Lower leg skin (tissue), 4 donors: Measurements from ENCODE around the gene GPRC5C. TPM values are rescaled to one million over a fixed set of nuclear protein-coding genes. Genes with fewer than 3 reads are reported as not detected.
A peak's percentile ranks its signal among the peaks of the same experiment; 100 is the strongest.

Source experiments
- DNase-seq, 2 donors: peaks; one replicate each; pipeline ENCODE4 v3.0.0-alpha.2; 2019; ENCODE audit warnings: low spot score in 2 of 2
- H3K4me3 ChIP-seq: fragments of 200-600 bp; sonication (generic); 2 replicates; pipeline ENCODE4 v1.5.1; 2017; ENCODE audit warnings: mild to moderate bottlenecking, low read depth; ENCODE audit not compliant: poor library complexity, severe bottlenecking
- CTCF ChIP-seq, 3 donors: fragments of 450-650 bp; IDR thresholded peaks; one replicate each; pipeline ENCODE4 v1.5.1; 2016; ENCODE audit warnings: antibody characterized with exemption in 3 of 3, mild to moderate bottlenecking in 3 of 3, moderate library complexity in 2 of 3
- POLR2A ChIP-seq, 2 donors: fragments of 450-650 bp; IDR thresholded peaks; one replicate each; pipeline ENCODE4 v1.6.1; 2016 to 2017; ENCODE audit warnings: antibody characterized with exemption in 2 of 2, mild to moderate bottlenecking in 1 of 2, moderate library complexity in 1 of 2
- WGBS, 2 donors: methylation state at CpG; one replicate each; pipeline ENCODE4 v1.1.5; 2018; 5-methylcytosine and 5-hydroxymethylcytosine counted together
- intact Hi-C: fragments of 100-400 bp; cut with DNase I; formaldehyde crosslinking; loops from one replicate; pipeline ENCODE4 v1.15.0; 2023; ENCODE audit warnings: low total_unique reads
- total RNA-seq, 4 donors: library from RNA; depleted of rRNA; stranded (reverse); fragments of >200 nt; gene quantifications; one replicate each; pipeline ENCODE4 v1.1.0, GENCODE V29; 2016

Gene GPRC5C
- total RNA-seq, 4 donors from 2014 or later: 80.3 to 147 (median 99.1) TPM

GRCh38 chr17:74455025-74455545 is 23.2 kb downstream of the GPRC5C start:
- no peak for TF ChIP-seq CTCF (IDR thresholded peaks at IDR 0.05)
- TF ChIP-seq POLR2A (IDR thresholded peaks at IDR 0.05): no peak
- intact Hi-C loops: no loop called here
- WGBS, 2 donors: 31 to 44% methylated on average over 10 to 14 of the region's 15 CpGs
- no peak overlapping the region for H3K4me3 ChIP-seq
- no peak for DNase-seq

- intact Hi-C loops: loop anchor here (2.0 kb wide), 1 partner anchor 77 kb away; no protein-coding TSS in a partner anchor
- WGBS, 2 donors: 61 to 68% methylated on average over 5 of the region's 5 CpGs
- DNase-seq: no peak
- no peak overlapping the region for H3K4me3 ChIP-seq
- TF ChIP-seq POLR2A (IDR thresholded peaks at IDR 0.05): no peak
- no peak for TF ChIP-seq CTCF (IDR thresholded peaks at IDR 0.05)
These were observed 23.9 kb downstream of the GPRC5C start for GRCh38 chr17:74455821-74456220.

- no peak overlapping the region for H3K4me3 ChIP-seq
- TF ChIP-seq CTCF (IDR thresholded peaks at IDR 0.05): peak in 1 of 3 donors; percentile 56
- no peak for TF ChIP-seq POLR2A (IDR thresholded peaks at IDR 0.05)
- WGBS, 2 donors: 20 to 22% methylated on average over 18 of the region's 18 CpGs
- intact Hi-C loops: loop anchor here (2.0 kb wide), 1 partner anchor 78 kb away; no protein-coding TSS in a partner anchor
- DNase-seq: peak; percentile 69 to 96
These were observed 25.4 kb downstream of the GPRC5C start for GRCh38 chr17:74457146-74457819.

DNA sequence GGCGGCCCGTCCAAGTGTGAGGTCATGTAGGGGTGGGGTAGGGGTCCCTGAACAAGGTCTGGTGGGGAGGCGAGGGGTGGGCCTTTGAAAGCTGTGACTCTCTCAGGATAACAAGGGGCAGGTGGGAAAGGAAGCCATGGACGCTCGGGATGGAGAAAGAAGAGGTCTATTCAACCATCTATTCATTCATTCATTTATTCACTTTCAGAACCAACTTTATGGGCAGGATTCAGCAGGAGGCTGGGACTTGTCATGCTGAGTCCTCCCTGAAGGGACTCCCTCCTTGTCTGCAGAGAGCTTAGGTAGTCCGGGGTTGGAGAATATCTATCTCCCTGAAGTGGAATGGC is 25.9 kb downstream of the GPRC5C start:
- TF ChIP-seq POLR2A (IDR thresholded peaks at IDR 0.05) (no peak), CTCF (IDR thresholded peaks at IDR 0.05) (no peak)
- WGBS, 2 donors: 34 to 36% methylated on average over 6 of the region's 6 CpGs
- no peak overlapping the region for H3K4me3 ChIP-seq
- intact Hi-C loops: loop anchor here (2.0 kb wide), 1 partner anchor 79 kb away; no protein-coding TSS in a partner anchor
- DNase-seq: no peak

DNA sequence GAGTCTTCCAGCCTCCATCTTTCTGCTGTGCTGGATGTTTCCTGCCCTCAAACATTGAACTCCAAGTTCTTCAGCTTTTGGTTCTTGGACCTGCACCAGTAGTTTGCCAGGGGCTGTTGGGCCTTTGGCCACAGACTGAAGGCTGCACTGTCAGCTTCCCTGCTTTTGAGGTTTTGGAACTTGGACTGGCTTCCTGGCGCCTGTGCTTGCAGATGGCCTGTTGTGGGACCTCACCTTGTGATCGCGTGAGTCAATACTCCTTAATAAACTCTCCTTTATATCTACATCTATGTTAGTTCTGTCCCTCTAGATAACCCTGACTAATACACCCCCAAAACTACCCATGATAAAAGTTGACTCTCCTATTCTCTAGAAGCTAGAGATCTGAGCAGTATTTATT is 26.9 kb downstream of the GPRC5C start:
- DNase-seq: no peak
- WGBS, 2 donors: 44 to 58% methylated on average over 3 of the region's 3 CpGs
- TF ChIP-seq CTCF (IDR thresholded peaks at IDR 0.05) (no peak), POLR2A (IDR thresholded peaks at IDR 0.05) (no peak)
- no peak overlapping the region for H3K4me3 ChIP-seq
- intact Hi-C loops: no loop called here
